NCI-H146 treated with DMSO at 0.1 percent for 48 hours (cell line): ENCODE results near the gene ARHGAP27.

Experiments used
- DNase-seq: peaks from one replicate; lab custom pipeline; 2025; ENCODE audit not compliant: unreplicated experiment; lab: John Stamatoyannopoulos, UW

ARHGAP27 gene

GRCh38 chr17:45431531-45432404, 902 bp downstream of the ARHGAP27 start:
- DNase-seq, result peak; percentile 52

GRCh38 chr17:45430738-45431530, 1.7 kb downstream of the ARHGAP27 start:
- no peak for DNase-seq

- no peak for DNase-seq
These were observed 2.5 kb downstream of the ARHGAP27 start for GRCh38 chr17:45430006-45430737.

GRCh38 chr17:45429339-45430005, 3.2 kb downstream of the ARHGAP27 start:
- DNase-seq, result no peak

DNA sequence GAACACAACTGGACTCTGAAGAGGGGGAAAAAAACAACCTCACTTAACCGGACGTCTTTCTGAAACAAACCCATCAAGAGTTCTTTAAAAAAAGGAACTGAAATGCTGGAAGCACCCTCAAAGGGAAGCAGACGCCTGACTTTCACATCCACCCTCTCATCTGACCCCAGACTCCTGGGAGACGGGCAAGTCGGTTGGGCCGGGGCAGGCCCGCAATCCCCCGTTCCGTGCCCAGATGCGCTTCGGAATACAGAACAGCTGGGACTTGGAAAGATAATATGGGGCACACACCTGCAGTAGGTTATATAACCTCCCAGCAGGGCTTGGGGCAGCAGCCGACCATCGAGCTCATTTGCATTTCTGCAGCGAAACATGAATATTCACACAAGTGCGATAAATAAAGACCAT, 3.7 kb downstream of the ARHGAP27 start:
- no peak for DNase-seq

DNA sequence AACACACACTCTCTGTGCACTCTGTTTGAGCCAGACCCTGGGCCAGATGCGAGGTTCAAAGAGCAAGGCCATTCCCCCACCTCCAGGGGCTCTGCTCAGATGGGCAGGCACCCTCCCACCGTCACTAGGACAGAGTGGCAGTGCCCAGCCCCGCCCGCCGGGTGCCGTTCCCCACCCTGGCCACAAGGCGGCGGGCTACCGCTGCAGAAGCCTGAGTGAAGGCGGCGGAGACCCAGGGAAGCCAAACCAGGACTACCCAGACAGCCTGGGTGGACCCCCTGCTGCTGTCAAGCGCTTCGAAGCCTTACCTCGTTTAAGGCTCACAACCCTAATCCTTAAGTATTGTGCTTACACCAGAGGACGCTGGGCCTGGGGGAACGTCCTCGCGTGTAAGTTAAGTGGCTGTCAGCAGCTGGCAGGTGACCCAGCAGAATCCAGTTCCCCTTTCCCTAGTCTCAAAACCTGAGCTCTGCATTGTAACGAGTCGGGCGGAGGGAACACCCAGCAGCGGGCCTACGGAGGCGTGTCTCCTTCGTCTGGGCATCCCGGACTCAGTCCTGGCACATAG, 4.5 kb downstream of the ARHGAP27 start:
- peak; percentile 71 for DNase-seq

- DNase-seq, result no peak
These were observed 5.4 kb downstream of the ARHGAP27 start for GRCh38 chr17:45427181-45427835.

GRCh38 chr17:45426561-45426960, 6.1 kb downstream of the ARHGAP27 start:
- DNase-seq, result no peak

- no peak for DNase-seq
These were observed 6.7 kb downstream of the ARHGAP27 start for GRCh38 chr17:45425984-45426413.

DNA sequence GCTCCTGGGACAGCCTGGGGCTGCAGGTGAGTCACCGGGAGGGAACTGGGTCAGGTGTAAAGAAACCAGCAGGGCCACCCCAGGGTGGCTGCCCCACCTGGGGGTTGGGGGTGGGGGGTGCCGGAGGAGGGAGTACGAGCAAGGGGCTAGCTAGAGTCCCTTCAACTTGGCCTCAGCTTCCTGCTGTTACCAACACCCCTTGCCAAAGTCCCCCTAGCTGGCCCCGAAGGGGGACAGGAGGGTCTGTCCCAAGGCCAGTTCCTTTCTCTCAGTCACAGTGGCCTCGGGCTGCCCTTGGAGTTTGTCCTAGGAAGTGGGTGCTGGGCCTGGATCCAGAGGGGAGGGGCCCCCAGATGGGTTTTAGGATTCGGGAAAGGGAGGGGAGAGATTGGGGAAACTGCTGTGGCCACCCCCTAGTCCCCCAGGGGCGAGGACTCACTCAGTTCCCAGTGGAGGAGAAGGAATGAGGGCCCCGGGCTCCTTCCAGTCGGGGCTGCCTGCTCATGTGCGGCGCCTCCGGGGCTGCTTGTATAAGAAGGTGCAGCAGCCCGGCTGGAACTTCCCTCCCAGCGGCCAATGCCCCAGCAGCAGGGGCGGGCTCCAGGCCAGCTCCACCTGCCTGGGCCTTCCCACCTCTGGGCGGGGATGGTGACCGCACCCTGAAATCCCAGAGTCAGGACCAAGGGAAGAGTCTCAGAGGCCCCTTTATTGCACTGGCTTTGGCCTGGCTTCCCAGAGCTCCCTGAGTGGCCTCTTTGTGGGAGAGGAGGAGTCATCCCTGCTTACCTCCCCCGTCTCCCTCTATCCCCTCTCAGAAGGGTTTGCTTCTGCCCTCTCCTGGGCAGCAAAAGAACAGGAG, 7.3 kb downstream of the ARHGAP27 start:
- DNase-seq, result peak; percentile 76

- DNase-seq, result no peak
These were observed 7.9 kb downstream of the ARHGAP27 start for GRCh38 chr17:45424769-45425124.

DNA sequence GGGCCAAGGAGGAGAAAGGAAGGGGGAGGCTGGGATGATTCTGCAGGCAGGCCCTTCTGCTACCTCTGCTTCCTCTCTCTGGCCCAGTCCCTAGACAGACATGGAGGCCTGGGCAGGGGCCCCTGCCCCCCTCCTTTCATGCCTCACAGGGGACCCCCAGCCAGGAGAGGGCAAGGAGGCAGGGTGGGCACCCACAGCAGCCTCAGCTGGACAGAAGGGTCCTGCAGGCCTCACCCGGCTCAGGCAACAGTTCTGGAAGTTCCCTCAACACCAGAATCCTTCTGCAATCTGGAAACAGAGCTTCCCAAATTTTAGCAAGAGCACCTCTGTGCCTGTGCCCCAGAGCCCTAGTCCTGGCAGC, 8.7 kb downstream of the ARHGAP27 start:
- no peak for DNase-seq

GRCh38 chr17:45423304-45423974, 9.2 kb downstream of the ARHGAP27 start:
- no peak for DNase-seq

DNA sequence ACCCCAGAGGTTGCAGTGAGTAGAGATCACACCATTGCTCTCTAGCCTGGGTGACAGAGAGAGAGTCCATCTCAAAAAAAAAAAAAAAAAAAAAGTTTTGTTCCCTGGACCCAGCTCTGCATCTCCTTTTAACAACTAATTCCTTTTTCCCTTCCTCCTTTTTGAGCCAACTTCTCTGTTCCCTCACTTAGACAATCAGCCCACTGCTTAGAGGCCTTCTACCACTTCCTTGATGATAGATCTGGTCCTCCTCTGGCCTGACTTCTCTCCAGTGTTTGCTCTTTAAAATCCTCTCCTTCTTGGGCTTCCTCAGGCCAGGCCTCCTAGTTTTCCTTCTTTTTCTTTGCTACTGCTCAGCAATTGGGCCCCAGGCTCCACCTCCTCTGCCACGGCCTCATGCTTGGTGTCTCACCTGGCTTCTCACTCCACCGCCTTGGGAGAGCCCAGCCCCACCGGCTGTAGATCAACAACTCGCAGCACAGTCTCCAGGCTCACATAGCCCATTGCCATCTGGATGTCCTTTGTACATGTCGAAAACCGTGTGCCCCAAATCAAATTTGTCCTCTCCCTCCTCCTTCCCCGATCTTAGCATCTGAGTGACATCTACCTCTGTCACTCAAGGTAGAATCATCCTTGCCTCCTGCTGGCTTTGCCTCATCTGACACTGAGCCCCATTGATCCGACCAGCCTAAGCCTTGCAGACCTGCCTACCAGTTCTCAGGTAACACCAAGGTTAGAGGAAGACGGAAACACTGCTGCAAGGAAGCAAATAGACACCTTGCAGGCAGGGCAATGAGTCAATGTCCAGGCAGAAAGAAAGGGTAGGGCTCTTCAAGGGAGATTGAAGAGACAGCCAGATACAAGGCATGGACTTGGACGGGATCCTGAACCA, 17.4 kb downstream of the ARHGAP27 start:
- no peak for DNase-seq

DNA sequence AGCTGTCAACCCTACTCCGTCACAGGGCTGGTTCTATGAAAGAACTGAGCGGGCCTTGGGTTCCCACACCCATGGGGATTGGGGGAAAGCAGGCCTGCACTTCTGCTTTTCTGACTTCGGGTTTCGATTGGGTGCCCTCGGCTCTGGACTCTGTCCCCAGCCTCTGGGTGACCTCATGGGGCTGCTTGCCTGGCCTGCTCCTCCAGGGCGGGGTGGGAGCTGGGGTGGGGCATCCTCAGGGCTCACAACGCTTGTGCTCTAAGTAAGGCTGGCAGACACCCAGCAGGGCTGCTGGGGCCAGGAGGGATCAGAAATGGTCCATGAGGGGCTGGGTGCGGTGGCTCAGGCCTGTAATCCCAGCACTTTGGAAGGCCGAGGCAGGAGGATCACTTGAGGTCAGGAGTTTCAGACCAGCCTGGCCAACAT, 19.2 kb downstream of the ARHGAP27 start:
- DNase-seq, result no peak

- no peak for DNase-seq
These were observed 21.1 kb downstream of the ARHGAP27 start for GRCh38 chr17:45411348-45412105.
